GM10248 (cell line): Measurements from ENCODE around the gene MGAT4B.

Experiments used
- CTCF ChIA-PET: fragments of 300-600 bp; sonication (Branson Sonifier 250); formaldehyde crosslinking; extraction: SDS; loops from one replicate; lab custom pipeline; 2021; ENCODE audit warnings: antibody characterized with exemption; lab: Yijun Ruan, JAX
- POLR2A ChIA-PET: fragments of 350-650 bp; sonication (Branson Sonifier 250); formaldehyde crosslinking; extraction: SDS; loops from one replicate; lab custom pipeline; 2020; ENCODE audit warnings: antibody characterized with exemption; lab: Yijun Ruan, JAX
- DNase-seq: peaks from one replicate; pipeline ENCODE4 v3.0.0; 2012; ENCODE audit errors: extremely low spot score
- CTCF ChIP-seq: IDR thresholded peaks from 2 replicates; pipeline ENCODE4 v1.5.1; 2012; ENCODE audit warnings: mild to moderate bottlenecking, low read depth; ENCODE audit errors: extremely low read depth, missing control alignments, control extremely low read depth

MGAT4B gene

DNA sequence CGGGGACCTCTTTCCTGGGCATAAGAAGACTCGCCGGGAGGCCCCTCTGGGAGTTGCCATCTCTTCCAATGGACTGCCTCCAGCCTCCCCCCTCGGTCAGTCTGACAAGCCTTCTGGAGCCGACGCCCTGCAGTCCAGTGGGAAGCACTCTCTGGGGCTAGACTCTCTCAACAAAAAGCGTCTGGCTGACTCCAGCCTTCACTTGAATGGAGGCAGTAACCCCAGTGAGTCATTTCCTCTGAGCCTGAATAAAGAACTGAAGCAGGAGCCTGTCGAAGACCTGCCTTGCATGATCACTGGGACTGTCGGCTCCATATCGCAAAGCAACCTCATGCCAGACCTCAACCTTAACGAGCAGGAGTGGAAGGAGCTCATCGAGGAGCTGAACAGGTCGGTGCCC is 41.3 kb downstream of the MGAT4B start:
- ChIA-PET CTCF (interaction anchor here (4.0 kb wide), 2 partner anchors 10 to 12 kb away, joined by 28 to 34 read pairs; no protein-coding TSS in a partner anchor), POLR2A (no interaction called here)
- TF ChIP-seq CTCF: no peak
- no peak for DNase-seq

DNA sequence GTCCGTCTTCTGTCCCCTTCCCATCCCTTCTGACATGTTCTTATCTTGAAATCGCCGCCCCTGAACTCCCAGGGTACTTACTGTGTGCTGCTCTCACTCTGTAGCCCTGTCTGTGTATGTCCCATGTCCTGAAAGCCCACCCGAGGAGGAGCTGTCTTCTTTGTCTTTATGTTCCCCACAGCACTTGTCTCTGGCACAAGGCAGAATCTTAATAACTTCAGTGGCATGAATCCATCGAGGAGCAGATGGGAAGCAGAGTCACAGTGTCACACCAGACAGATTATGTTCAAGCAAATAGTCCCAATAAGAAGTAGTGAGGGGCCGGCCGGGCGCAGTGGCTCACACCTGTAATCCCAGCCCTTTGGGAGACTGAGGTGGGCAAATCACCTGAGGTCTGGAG is 42.6 kb downstream of the MGAT4B start:
- no peak for DNase-seq
- CTCF ChIA-PET: interaction anchor here (1.2 to 4.6 kb wide), 10 partner anchors 10 to 294 kb away, joined by 3 to 49 read pairs (median 20); partner anchors contain the start of genes LTC4S and MAML1
- TF ChIP-seq CTCF: no peak
- POLR2A ChIA-PET: no interaction called here

DNA sequence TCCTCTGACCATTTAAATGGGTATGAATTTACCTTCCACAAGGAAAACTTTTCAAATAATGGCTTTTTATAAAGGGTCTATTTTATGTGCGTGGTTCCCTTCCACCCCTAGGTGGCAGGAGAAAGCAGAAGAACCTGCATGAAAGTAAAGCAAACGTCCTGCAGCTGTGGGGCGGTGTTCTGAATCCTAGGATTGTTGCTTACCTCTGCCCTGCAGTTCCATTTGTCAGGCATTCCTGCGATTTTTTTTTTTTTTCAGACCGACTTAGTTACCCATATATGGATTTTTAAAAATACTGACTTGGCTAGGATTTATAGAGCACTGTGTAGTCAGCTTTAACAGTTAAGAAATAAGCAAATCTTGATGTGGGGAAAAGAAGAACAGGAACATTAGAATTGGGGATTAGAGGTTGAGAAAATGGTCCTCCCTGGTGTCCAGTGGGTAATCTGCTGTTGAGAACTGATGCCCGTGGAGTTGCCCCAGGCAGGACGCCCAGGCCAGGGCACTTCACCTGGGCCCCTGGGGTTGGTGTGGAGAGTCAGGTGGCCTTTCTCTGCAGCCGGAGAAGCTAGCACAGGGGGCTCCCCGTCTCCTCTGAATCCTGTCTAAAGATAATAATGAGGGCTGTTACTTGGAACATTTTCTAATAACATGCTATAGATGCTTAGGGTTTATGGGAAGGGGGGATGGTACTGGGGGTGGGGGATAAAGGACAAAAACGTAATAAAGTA is 43.3 kb downstream of the MGAT4B start:
- CTCF ChIA-PET: interaction anchor here (0.8 to 4.6 kb wide), 32 partner anchors 8 to 565 kb away, joined by 3 to 49 read pairs (median 4); partner anchors contain the start of genes HNRNPH1, LTC4S, MAML1 and MRNIP
- POLR2A ChIA-PET: interaction anchor here (0.6 to 0.8 kb wide), 2 partner anchors 13 to 19 kb away, joined by 3 read pairs; no protein-coding TSS in a partner anchor
- DNase-seq: peak; percentile 73
- peak; percentile 84 for TF ChIP-seq CTCF

DNA sequence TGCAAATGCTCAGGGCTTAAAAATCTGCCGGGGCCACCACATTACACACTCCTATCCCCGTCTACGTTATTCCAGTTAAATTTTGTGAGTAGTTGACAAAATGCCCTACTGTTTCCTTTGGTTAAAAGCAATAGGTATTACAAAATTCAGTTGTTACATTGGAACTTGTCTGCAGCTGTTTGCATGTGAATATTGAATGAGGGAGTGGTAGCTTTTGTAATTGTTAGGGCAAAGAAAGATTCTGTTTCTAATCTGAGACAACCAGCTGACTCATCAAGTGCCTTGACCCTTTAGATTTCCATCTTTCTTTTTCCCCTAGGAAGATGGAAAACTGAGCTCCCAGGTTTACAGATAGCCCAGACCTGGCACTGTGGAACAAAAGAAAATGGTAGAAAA is 43.9 kb downstream of the MGAT4B start:
- TF ChIP-seq CTCF: no peak
- ChIA-PET CTCF (interaction anchor here (0.7 to 4.6 kb wide), 34 partner anchors 9 to 566 kb away, joined by 3 to 49 read pairs (median 4); partner anchors contain the start of genes CBY3, HNRNPH1, LTC4S and MAML1), POLR2A (interaction anchor here (0.8 kb wide), 1 partner anchor 12 kb away, joined by 3 read pairs; no protein-coding TSS in a partner anchor)
- no peak for DNase-seq

DNA sequence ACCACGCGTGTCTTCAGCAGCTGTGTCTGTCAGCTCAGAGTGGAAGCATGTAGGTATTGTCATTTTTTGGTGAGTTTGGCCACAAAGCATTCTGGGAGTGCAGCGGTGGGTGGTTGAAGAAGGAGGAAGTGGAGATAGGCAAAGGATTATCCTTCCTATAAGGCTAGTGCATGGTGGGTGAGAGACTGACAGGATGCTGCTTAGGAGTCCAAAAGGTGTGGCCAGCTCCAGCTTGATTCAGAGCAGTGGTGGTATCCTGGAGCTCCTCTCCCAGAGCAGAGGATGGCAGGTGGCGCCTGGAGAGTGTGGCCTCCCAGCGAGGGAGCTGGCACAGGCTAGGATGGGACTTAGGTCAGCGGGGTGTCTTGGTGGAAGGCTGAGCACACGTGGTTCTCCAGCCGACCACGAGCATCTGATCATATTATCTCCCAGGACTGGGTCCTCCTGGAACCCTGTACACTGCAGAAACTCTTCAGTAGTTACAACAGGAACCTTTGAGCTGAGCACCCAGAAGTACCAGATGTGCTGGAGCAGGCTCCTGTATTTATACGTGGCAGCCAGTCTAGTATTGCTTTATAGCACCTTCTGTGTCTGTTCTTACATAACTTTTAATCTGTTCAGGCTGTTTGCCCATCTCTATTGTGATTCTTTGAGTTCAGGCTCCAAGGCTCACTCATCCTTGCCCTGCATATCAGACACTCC is 44.4 kb downstream of the MGAT4B start:
- DNase-seq: peak; percentile 48
- ChIA-PET CTCF (interaction anchor here (0.7 to 4.6 kb wide), 34 partner anchors 8 to 213 kb away, joined by 3 to 49 read pairs (median 4); partner anchors contain the start of genes CBY3, HNRNPH1, LTC4S and MAML1), POLR2A (no interaction called here)
- no peak for TF ChIP-seq CTCF
